8988T (cell line): ENCODE results near the gene PFDN1.

Experiments used
- DNase-seq: peaks from one replicate; pipeline ENCODE4 v3.0.0; 2011

PFDN1 gene

GRCh38 chr5:140258016-140258415 lies 44.9 kb downstream of the PFDN1 start:
- DNase-seq: no peak

GRCh38 chr5:140256726-140257125 lies 46.2 kb downstream of the PFDN1 start:
- no peak for DNase-seq

GRCh38 chr5:140255460-140256157 lies 47.3 kb downstream of the PFDN1 start:
- DNase-seq: no peak

GRCh38 chr5:140253985-140254384 lies 48.9 kb downstream of the PFDN1 start:
- no peak for DNase-seq

GRCh38 chr5:140252470-140253126 lies 50.3 kb downstream of the PFDN1 start:
- DNase-seq: no peak

GRCh38 chr5:140251527-140251973 lies 51.4 kb downstream of the PFDN1 start:
- DNase-seq: peak; percentile 50

- no peak for DNase-seq
These were observed 52.5 kb downstream of the PFDN1 start for GRCh38 chr5:140250386-140250785.

GRCh38 chr5:140249536-140249935 lies 53.4 kb downstream of the PFDN1 start:
- no peak for DNase-seq

- DNase-seq: no peak
These were observed 54.5 kb downstream of the PFDN1 start for GRCh38 chr5:140248414-140248813.

GRCh38 chr5:140246378-140247122 lies 56.4 kb downstream of the PFDN1 start:
- DNase-seq: no peak

- no peak for DNase-seq
These were observed 57.0 kb downstream of the PFDN1 start for GRCh38 chr5:140245926-140246325.

GRCh38 chr5:140245341-140245740 lies 57.6 kb downstream of the PFDN1 start:
- DNase-seq: no peak

- DNase-seq: peak; percentile 61
These were observed 58.3 kb downstream of the PFDN1 start for GRCh38 chr5:140244525-140245025.

GRCh38 chr5:140243706-140244250 lies 59.1 kb downstream of the PFDN1 start:
- no peak for DNase-seq

- no peak for DNase-seq
These were observed 59.9 kb downstream of the PFDN1 start for GRCh38 chr5:140242890-140243585.

- no peak for DNase-seq
These were observed 60.8 kb downstream of the PFDN1 start for GRCh38 chr5:140242099-140242498.

GRCh38 chr5:140240987-140241706 lies 61.8 kb downstream of the PFDN1 start:
- DNase-seq: no peak

- DNase-seq: peak; percentile 69
These were observed 62.8 kb downstream of the PFDN1 start for GRCh38 chr5:140239939-140240700.

- no peak for DNase-seq
These were observed 63.4 kb downstream of the PFDN1 start for GRCh38 chr5:140239461-140239860.

- no peak for DNase-seq
These were observed 64.1 kb downstream of the PFDN1 start for GRCh38 chr5:140238756-140239155.
